GM19043 (cell line): ENCODE measurements around the gene DNAH6.

Experiments used
- ATAC-seq: cut with Tn5 transposase; IDR thresholded peaks from one replicate; pipeline ENCODE4 v1.9.1; 2021; ENCODE audit warnings: low read depth; ENCODE audit not compliant: unreplicated experiment

DNAH6 gene

DNA sequence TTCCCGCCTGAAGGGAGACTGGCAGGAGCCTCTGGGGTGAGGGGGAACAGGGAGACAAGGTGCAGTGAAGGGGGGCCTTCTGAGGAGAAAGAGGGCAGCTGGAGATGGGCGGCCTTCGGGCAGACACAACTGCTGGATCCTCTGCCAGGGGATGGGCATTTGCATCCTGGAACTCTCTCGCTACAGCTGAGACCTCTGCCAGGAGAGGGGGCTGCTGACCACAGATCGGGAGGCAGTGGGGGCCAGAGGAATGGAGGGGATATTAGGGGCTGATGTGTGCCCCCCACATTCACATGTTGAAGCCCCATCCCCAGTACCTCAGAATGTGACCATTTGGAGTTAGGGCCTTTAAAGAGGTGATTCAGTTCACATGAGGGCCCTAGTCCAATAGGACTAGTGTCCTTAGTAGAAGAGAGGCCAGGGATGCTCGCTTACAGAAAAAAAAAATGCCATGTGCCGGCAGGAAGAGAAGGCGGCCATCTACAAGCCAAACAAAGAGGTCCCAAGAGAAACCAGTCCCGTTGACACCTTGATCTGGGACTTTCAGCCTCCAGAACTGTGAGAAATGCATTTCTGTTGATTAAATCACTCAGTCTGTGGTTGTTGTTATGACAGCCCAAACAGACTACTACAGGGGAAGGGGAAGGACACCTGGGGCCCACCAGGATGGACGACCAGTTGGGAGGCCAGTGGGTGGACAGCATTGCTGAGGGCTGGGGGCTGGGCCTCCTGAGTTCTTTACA is 314.6 kb downstream of the DNAH6 start:
- ATAC-seq, result no peak

DNA sequence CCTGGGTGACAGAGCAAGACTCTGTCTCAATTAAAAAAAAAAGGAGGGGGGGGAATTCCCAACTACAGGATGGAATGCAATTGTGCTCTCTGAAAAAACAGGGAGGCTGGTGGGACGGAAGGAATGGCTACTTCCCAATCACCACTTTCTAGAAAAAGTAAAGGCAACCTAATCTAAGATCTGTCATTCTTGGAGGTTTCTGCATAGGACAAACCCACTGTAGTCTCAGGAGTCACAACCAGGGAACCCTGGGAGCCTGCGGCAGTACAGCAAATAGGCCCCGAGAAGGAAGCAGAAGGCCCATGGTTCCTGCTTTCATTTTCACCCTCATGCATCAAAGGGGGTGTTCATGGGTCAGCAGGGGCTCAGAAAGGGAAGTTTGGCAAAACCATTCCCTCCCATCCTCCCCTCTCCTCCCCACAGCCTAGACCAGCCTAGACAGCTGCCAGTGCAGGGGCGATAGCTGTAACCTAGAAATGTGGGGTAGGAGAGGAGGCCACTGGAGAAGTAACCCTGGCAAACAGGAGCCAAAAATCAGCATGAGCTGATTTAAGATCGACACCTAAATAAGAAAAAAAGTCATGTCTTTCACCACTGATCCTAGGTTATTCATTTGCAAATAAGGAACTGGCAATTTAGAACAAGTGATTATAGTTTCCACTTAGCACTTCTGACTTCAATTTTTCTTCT is 316.6 kb downstream of the DNAH6 start:
- ATAC-seq, result peak; percentile 83

GRCh38 chr2:84833481-84834150 is 317.3 kb downstream of the DNAH6 start:
- ATAC-seq, result no peak

GRCh38 chr2:84836215-84836614 is 319.9 kb downstream of the DNAH6 start:
- no peak for ATAC-seq

- ATAC-seq, result no peak
Observed at GRCh38 chr2:84838434-84839145, 322.3 kb downstream of the DNAH6 start.

GRCh38 chr2:84839851-84840250 is 323.6 kb downstream of the DNAH6 start:
- ATAC-seq, result no peak

GRCh38 chr2:84840306-84840705 is 324.0 kb downstream of the DNAH6 start:
- ATAC-seq, result no peak

- no peak for ATAC-seq
Observed at GRCh38 chr2:84841577-84841976, 325.3 kb downstream of the DNAH6 start.

GRCh38 chr2:84844141-84844540 is 327.8 kb downstream of the DNAH6 start:
- ATAC-seq, result no peak

- no peak for ATAC-seq
Observed at GRCh38 chr2:84846041-84846663, 329.9 kb downstream of the DNAH6 start.

- ATAC-seq, result no peak
Observed at GRCh38 chr2:84846741-84847142, 330.4 kb downstream of the DNAH6 start.

GRCh38 chr2:84847326-84848050 is 331.2 kb downstream of the DNAH6 start:
- no peak for ATAC-seq

DNA sequence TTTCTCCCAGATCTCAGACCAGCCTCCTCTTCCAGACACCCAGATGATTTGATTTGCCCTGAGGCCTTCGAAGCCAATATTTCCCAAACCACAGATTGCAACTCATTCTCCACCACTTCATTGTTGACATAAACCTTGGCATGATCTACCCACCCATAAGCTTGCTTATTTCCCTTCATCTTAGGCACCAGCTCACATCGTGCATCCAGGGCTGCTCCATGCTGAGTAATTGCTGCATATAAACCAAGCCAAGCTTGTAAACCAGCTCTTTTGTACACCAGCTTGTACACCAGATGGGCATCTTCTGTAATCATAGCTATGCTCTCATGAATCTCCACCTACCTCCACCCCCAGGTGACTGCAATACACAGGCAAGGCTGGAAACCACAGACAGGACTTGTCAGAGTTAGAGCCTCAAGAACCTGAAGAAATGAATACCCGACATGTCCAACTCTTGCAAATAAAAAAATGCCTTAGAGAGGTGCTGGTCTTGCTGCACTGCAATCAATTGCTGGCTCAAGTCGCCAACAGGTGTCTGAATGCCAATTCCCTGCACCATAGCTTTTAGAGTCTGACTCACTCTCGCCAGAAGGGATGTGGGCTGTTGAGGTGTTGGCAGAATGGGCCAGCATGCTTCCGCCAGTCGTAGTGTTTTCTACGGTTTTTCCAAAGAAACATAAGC is 333.1 kb downstream of the DNAH6 start:
- ATAC-seq, result no peak

DNA sequence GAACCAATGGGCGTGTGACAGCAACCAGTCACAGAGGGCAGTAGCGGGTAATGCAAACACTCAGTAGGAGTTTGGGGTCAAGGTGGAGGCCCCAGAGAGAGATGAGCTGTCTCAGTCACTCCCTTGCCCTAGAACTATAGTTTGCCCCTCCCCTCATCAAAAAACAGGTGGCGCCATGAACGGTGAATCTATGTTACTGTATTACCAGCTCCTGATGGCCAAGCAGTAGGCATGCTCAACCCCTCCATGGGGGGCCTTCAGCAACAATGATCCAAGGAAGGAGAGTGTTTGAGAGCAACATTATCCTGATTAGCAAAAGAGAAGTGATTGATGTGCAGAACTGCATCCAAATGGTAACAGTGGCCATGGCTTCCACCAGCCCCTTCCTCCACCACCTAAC is 334.2 kb downstream of the DNAH6 start:
- no peak for ATAC-seq

DNA sequence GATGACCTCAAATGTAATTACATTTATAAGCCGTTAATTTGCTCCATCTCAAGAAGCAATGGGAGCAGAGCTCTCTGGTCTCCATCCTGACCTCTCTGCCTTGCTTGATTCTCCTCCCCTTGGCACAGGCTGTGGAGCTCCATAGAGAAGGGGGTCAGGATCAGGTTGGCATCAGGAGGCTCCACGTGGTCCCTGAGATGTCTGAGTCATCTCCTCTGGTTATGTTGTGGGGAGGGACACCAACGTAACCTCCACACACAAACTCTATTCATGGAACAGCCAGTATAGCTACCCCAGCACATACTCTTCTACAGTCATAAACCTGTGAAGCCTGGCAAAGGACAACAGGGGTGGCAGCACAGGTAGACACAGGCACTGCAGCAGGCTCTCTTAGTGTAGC is 335.6 kb downstream of the DNAH6 start:
- ATAC-seq, result no peak

- ATAC-seq, result no peak
Observed at GRCh38 chr2:84854850-84855249, 338.6 kb downstream of the DNAH6 start.

DNA sequence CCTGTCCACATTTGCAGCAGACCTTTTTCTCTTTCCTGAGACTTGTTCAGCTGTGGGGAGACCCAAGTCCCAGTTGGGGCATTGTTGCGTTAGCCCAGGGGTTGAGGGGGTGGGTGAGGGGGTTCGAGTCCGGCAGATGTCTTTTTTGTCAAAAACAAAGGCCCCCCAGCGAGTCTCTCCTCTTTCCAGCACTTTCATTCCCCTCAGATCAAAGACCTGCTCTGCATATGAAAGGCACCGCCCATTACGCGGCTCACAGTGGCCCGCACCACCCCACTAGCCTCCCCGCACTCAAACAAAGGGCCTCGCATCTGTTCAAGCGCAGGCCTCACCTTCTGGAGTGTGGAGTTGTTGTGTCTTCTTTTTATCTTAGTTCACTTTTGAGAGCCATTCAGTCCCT is 339.4 kb downstream of the DNAH6 start:
- no peak for ATAC-seq

- ATAC-seq, result no peak
Observed at GRCh38 chr2:84856787-84857186, 340.5 kb downstream of the DNAH6 start.

DNA sequence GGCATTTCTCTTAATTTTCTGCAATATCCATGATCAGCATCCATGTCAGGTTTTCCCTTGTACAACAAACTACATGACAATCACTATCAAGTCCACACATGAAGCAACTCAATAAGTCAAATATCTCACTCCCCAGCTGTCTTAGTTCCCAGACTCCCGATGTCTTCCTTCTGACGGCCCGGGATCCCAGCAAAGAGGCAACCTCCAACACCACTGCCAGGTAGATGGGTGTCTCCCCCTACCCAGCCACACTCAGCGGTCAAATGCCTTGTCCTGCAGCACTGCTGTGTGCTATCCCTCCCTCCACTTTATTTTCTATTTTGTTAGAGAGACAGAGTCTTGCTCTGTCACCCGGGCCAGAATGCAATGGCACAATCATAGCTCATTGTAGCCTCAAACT is 341.3 kb downstream of the DNAH6 start:
- ATAC-seq, result no peak
